Astrocyte of the spinal cord (primary cell): Measurements from ENCODE around the gene PTTG2.
A peak's percentile ranks its signal among the peaks of the same experiment; 100 is the strongest.

ENCODE experiments used
- DNase-seq: peaks from one replicate; pipeline ENCODE4 v3.0.0; 2011; ENCODE audit warnings: low read depth, low spot score
- H3K4me3 ChIP-seq: 2 replicates; pipeline ENCODE4 v1.5.1; 2011; ENCODE audit warnings: low read depth, mild to moderate bottlenecking, low read length, moderate library complexity
- in situ Hi-C: cut with HindIII; loops from 2 replicates; pipeline ENCODE4 v1.10.0; 2017; ENCODE audit warnings: low sequenced_read_pairs
- TF ChIP-seq, protein P1 (sequence below): IDR thresholded peaks from 2 replicates; pipeline ENCODE4 v1.5.1; 2012; ENCODE audit warnings: low read depth, mild to moderate bottlenecking, low read length, inconsistent platforms

Gene PTTG2

DNA sequence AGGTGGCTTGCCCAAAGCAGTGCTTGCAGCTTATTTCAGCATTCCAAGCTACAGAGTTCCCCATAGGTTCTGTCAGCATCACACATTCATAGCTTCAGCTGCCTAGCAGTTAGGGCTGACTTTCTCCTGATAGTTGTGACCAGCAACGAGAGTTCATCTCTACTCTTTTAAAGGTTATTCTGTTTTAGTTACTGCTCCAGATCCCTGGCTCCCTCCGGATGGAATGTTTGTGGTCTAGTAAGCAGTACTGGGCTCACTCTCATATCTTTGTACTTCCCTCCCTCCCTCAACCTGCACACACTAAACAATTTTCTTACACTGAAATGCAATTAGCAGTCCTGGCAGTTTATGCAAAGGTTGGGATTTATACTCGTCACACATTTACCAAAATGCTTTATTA lies 43.9 kb downstream of the PTTG2 start:
- DNase-seq, result peak; percentile 45
- TF ChIP-seq, protein P1, sequence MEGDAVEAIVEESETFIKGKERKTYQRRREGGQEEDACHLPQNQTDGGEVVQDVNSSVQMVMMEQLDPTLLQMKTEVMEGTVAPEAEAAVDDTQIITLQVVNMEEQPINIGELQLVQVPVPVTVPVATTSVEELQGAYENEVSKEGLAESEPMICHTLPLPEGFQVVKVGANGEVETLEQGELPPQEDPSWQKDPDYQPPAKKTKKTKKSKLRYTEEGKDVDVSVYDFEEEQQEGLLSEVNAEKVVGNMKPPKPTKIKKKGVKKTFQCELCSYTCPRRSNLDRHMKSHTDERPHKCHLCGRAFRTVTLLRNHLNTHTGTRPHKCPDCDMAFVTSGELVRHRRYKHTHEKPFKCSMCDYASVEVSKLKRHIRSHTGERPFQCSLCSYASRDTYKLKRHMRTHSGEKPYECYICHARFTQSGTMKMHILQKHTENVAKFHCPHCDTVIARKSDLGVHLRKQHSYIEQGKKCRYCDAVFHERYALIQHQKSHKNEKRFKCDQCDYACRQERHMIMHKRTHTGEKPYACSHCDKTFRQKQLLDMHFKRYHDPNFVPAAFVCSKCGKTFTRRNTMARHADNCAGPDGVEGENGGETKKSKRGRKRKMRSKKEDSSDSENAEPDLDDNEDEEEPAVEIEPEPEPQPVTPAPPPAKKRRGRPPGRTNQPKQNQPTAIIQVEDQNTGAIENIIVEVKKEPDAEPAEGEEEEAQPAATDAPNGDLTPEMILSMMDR, result no peak
- H3K4me3 ChIP-seq, result no peak overlapping the region
- in situ Hi-C loops, result no loop called here

DNA sequence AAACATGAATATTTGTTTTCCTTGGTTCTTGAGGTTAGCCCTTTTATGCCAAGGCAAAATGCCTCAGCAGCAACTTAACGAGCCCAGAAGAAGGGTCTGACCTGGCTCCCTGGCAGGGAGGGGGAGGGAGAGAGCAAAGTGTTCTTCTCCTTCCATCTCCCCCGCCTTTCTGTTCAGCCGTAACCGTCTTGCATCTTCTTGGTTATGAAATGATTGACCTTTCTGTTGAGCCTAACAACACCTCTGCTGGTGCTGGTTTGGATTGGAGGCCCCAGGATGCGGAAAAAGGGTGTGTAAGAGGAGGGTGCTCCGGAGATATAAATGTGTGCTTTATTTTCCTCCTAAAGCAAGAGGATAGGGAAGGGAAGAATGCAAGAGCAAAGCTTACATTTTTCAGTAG lies 44.7 kb downstream of the PTTG2 start:
- DNase-seq, result no peak
- no peak overlapping the region for H3K4me3 ChIP-seq
- in situ Hi-C loops, result no loop called here
- TF ChIP-seq, protein P1, result no peak

DNA sequence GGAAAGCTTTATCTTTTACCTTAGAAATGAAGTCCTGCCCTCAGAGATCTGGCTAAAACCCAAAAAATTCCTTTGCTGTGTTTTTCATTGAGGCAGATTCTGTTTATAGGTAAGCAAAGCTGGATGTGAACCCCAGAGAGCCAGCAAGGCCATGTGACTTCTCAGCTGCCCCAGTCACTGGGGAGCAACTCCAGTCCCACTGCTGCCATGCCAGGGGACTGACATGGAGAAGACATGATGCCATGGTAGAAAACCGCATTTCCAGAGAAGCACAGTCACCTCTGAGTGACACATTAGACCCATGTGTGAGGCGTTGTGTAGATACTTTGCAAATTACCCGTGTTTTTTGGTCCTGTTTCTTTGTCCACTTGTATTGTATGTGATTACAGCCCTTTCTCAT lies 45.4 kb downstream of the PTTG2 start:
- TF ChIP-seq, protein P1, result no peak
- in situ Hi-C loops, result no loop called here

DNA sequence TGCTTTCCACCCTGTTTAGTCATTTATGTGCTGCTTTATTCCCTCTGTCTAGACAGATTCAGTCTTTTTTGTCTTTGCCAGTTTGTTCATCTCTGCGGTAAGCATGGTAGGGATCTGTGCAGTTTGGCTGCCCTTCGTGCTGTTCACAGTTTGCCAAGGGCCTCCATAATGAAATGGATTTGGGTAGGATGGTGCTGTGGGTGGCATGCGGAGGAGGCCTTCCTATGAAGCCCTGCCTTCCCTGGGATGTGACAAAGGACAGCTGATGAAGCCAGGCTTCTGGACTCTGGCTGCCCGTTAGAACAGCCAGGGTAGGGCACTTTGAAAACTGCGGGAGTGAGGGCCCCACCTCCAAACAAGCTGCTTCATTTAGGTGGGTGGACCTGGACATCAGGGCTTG lies 47.4 kb downstream of the PTTG2 start:
- in situ Hi-C loops, result no loop called here
- no peak for DNase-seq
- TF ChIP-seq, protein P1, result no peak
- H3K4me3 ChIP-seq, result no peak overlapping the region

More for the DNA sequence above, 45.4 kb downstream of the PTTG2 start:
- no peak overlapping the region for H3K4me3 ChIP-seq
- DNase-seq, result no peak

- H3K4me3 ChIP-seq, result no peak overlapping the region
- in situ Hi-C loops, result no loop called here
- TF ChIP-seq, protein P1, result no peak
- DNase-seq, result no peak
These were observed 48.4 kb downstream of the PTTG2 start for GRCh38 chr4:38008571-38009021.

- H3K4me3 ChIP-seq, result no peak overlapping the region
- TF ChIP-seq, protein P1, result no peak
- in situ Hi-C loops, result no loop called here
- DNase-seq, result no peak
These were observed 49.2 kb downstream of the PTTG2 start for GRCh38 chr4:38009421-38009820.

DNA sequence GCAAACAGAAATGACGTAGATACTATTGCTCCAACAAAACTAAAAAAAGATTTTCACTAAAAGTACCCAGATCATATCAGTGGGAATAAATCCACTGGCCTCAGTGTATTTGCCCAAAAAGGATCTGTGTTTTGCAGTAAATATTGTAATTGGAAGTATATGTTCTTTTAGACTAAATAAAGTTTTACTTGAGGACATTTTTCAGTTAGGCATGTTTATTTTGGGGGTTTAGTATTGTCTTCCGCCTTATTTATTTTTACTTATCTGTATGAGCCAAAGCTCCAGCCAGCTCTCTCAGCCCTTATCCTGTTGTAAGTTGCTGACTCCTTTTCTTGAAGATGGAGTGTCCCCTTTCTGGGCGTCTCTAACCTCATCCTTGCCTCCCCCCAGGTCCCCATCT lies 49.8 kb downstream of the PTTG2 start:
- in situ Hi-C loops, result no loop called here
- TF ChIP-seq, protein P1, result no peak
- no peak overlapping the region for H3K4me3 ChIP-seq
- no peak for DNase-seq
